SK-N-SH treated with all-trans-retinoic acid at 6 μM for 48 hours (cell line): ENCODE data around the gene HEMK1.

ENCODE experiments used
- ATAC-seq: fragments of 200-7000 bp; cut with Tn5 transposase; 3 replicates; pipeline ENCODE4 v1.9.1; 2020; ENCODE audit warnings: mild to moderate bottlenecking, moderate library complexity
- ARNTL ChIP-seq: fragments of 450-650 bp; formaldehyde crosslinking; IDR thresholded peaks from 2 replicates; pipeline ENCODE4 v1.5.0; 2020; ENCODE audit warnings: low read depth, mild to moderate bottlenecking, moderate library complexity, borderline replicate concordance
- BACH2 ChIP-seq: fragments of 250-450 bp; sonication (Bioruptor Pico); IDR thresholded peaks from 2 replicates; pipeline ENCODE4 v1.9.0; 2021; ENCODE audit warnings: mild to moderate bottlenecking, borderline replicate concordance
- ESRRG ChIP-seq: fragments of 250-450 bp; sonication (Bioruptor Pico); IDR thresholded peaks from 2 replicates; pipeline ENCODE4 v1.6.1; 2021; ENCODE audit warnings: mild to moderate bottlenecking
- GLIS3 ChIP-seq: fragments of 250-450 bp; sonication (Bioruptor Pico); IDR thresholded peaks from 2 replicates; pipeline ENCODE4 v1.5.0; 2020; ENCODE audit warnings: mild to moderate bottlenecking, moderate library complexity
- ISL1 ChIP-seq: fragments of 250-450 bp; sonication (Bioruptor Pico); IDR thresholded peaks from 2 replicates; pipeline ENCODE4 v2.1.2; 2022; ENCODE audit warnings: mild to moderate bottlenecking, moderate library complexity
- OSR1 ChIP-seq: fragments of 250-450 bp; sonication (Bioruptor Pico); IDR thresholded peaks from 2 replicates; pipeline ENCODE4 v1.8.0; 2022; ENCODE audit warnings: moderate library complexity, mild to moderate bottlenecking, inconsistent platforms
- SNAI2 ChIP-seq: fragments of 250-450 bp; sonication (Bioruptor Pico); IDR thresholded peaks from 2 replicates; pipeline ENCODE4 v1.5.0; 2020; ENCODE audit warnings: mild to moderate bottlenecking, moderate library complexity
- TCF4 ChIP-seq: fragments of 250-450 bp; sonication (Bioruptor Pico); IDR thresholded peaks from 2 replicates; pipeline ENCODE4 v1.8.0; 2021; ENCODE audit warnings: mild to moderate bottlenecking, moderate library complexity, borderline replicate concordance
- TOX ChIP-seq: fragments of 250-450 bp; sonication (Bioruptor Pico); IDR thresholded peaks from 2 replicates; pipeline ENCODE4 v1.8.0; 2021; ENCODE audit warnings: mild to moderate bottlenecking, moderate library complexity, borderline replicate concordance
- ZC3H10 ChIP-seq: fragments of 250-450 bp; sonication (Bioruptor Pico); IDR thresholded peaks from 2 replicates; pipeline ENCODE4 v1.5.1; 2021; ENCODE audit warnings: mild to moderate bottlenecking, moderate library complexity
- ZFP3 ChIP-seq: fragments of 250-450 bp; sonication (Bioruptor Pico); IDR thresholded peaks from 2 replicates; pipeline ENCODE4 v1.5.0; 2020; ENCODE audit warnings: mild to moderate bottlenecking, moderate library complexity
- ZFP30 ChIP-seq: fragments of 450-650 bp; formaldehyde crosslinking; IDR thresholded peaks from 2 replicates; pipeline ENCODE4 v1.5.0; 2022; ENCODE audit warnings: mild to moderate bottlenecking, moderate library complexity
- ZNF565 ChIP-seq: fragments of 450-650 bp; formaldehyde crosslinking; conservative IDR thresholded peaks from 2 replicates; pipeline ENCODE4 v1.5.0; 2020; ENCODE audit warnings: low read depth, mild to moderate bottlenecking, moderate library complexity
- ZNF70 ChIP-seq: fragments of 450-650 bp; formaldehyde crosslinking; IDR thresholded peaks from 2 replicates; pipeline ENCODE4 v1.5.0; 2020; ENCODE audit warnings: mild to moderate bottlenecking, moderate library complexity
- ZNF8 ChIP-seq: fragments of 450-650 bp; formaldehyde crosslinking; IDR thresholded peaks from 2 replicates; pipeline ENCODE4 v1.5.0; 2020; ENCODE audit warnings: mild to moderate bottlenecking, moderate library complexity
- TF ChIP-seq, protein P1 (sequence below): fragments of 250-450 bp; sonication (Bioruptor Pico); IDR thresholded peaks from 2 replicates; pipeline ENCODE4 v1.8.0; 2021; ENCODE audit warnings: low read depth, mild to moderate bottlenecking, moderate library complexity, borderline replicate concordance
- TF ChIP-seq, protein P2 (sequence below): fragments of 250-450 bp; sonication (Bioruptor Pico); IDR thresholded peaks from 2 replicates; pipeline ENCODE4 v1.5.0; 2020; ENCODE audit warnings: mild to moderate bottlenecking, moderate library complexity
- TF ChIP-seq, protein P3 (sequence below): fragments of 250-450 bp; sonication (Bioruptor Pico); IDR thresholded peaks from 2 replicates; pipeline ENCODE4 v1.8.0; 2020; ENCODE audit warnings: mild to moderate bottlenecking, moderate library complexity, borderline replicate concordance

HEMK1 gene

DNA sequence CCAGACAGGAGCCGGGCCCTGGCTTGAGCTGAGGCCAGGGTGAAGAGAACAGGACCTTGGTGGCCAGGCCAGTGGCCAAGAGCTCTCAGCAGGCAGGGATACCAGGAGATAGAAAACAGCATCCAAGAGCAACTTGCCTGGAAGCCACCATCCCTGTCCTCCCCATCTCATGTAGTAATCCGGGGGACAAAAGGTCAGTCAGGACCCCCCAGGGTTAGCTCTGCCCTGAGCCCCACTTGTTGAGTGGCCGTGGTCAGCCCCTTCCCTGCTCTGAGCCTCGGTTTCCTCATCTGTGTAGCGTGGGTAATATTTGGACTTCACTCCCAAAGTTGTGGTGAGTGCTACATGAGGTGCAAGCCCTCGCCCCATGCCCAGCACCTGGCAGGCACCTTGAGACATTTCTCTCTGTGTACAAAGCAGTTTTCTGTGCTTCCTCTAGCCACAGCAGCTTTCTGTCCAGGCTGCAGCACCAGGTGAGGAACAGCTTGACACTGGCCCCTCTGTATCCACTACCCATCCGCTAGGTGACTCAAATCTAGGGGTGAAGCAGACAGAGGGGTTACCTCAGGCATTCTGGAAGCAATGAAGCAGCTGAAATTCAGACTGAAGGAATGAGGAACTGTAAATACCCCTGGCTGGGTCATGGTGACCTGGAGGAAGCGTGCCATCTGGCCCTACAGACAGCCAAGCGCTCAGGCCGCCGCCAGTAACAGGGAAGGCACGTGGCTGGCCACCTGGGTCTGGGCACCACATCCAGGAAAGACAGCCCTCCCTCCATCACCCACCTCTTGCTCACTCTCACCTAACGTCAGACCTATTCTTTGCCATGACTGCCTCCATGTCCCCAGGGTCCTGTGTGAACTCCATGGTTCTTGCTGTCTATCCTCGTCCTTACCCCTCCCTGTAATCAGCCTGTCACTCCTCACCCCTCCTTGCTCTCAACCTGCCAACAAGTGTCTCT lies 35.6 kb downstream of the HEMK1 start:
- no peak for ATAC-seq
- TF ChIP-seq BACH2 (CRISPR knock-in tag), result no peak
- TF ChIP-seq, all 23 proteins: peak for 0

DNA sequence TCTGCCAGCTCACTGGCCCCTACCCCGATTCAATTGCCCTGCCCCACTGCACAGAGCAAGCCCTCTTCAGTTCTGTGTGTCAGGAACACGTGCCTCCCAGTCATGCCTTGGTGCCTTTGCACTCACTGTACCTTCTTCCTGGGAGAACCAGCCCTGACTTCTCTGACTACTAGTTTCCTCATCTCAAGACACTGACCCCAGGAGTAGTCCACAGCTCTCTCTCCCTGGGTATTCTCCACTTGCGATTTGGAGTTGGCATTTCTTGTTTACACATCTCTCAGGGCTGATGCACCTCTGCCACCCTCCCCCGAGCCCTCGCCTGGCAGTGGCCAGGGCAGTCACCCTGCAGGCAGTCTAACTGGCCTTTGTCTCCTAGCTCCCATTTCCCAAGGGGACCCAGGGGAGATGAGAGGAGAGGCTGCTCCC lies 36.6 kb downstream of the HEMK1 start:
- no peak for ATAC-seq
- TF ChIP-seq ZNF8, result no peak
- TF ChIP-seq, protein P1, sequence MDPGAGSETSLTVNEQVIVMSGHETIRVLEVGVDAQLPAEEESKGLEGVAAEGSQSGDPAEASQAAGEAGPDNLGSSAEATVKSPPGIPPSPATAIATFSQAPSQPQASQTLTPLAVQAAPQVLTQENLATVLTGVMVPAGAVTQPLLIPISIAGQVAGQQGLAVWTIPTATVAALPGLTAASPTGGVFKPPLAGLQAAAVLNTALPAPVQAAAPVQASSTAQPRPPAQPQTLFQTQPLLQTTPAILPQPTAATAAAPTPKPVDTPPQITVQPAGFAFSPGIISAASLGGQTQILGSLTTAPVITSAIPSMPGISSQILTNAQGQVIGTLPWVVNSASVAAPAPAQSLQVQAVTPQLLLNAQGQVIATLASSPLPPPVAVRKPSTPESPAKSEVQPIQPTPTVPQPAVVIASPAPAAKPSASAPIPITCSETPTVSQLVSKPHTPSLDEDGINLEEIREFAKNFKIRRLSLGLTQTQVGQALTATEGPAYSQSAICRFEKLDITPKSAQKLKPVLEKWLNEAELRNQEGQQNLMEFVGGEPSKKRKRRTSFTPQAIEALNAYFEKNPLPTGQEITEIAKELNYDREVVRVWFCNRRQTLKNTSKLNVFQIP (CRISPR knock-in tag), result no peak
- no peak for TF ChIP-seq GLIS3 (CRISPR knock-in tag)
- TF ChIP-seq ZC3H10 (CRISPR knock-in tag), result no peak
- TF ChIP-seq, all 23 proteins: peak for 0

DNA sequence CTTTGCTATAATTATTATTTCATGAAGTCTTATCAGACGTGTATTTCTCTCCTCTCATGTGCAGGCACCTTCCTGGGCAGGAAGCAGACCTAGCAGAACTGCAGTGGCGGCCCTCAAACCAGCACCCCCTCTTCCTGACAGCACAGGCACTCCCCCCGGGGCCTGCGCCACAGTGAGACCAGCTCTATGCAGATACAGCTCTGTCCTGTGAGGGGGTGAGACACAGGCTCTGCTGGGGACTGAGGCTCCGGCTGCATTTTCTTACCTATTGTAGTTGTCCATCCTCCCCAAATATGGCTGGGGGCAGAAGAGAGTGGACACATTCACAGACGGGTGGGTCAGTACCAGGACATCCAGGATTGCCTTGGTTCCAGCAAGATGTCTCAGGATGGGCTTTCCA lies 37.3 kb downstream of the HEMK1 start:
- TF ChIP-seq OSR1, result no peak
- TF ChIP-seq, all 23 proteins: peak for 0
- ATAC-seq, result no peak

DNA sequence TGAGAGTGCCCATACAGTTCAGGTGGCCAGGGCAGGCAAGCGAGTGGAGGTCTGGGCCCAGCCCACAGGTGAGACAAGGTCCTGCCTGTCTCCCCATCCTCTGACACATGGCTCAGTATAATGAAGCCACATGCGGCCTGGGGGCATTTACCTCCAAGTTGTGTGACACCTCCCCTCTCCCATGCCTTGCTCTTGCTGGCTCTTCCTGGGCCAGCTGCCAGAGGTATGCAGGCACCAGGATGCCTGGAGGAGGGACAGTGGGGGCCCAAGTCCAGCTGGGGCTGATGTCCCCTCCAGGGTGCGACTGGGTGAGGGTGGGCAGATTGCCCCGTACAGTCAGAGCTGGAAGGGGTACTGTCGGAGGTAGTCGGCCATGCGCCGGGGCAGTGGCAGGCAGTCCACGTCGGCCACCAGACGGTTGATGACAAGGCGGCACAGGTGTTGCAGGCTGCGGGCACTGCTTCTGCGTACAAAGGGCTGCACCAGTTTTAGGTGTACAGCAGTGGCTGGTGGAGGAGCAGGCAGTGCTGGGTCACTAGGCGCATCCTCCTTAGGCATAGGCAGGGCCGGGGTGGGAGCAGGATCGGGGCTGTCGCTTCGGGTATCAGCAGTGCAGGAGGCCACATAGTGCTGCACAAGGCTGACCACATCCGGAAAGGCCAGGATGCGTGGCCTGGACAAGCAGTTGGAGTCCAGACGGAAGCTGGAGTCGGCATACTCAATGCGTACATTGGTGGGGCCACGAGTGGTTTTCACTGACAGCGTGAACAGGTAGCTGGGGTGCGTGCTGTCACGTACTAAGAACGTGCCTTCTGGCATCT lies 38.2 kb downstream of the HEMK1 start:
- ATAC-seq, result no peak
- TF ChIP-seq ESRRG (CRISPR knock-in tag), result no peak
- TF ChIP-seq TCF4 (CRISPR knock-in tag), result no peak
- no peak for TF ChIP-seq ARNTL (CRISPR knock-in tag)
- TF ChIP-seq BACH2 (CRISPR knock-in tag), result no peak

DNA sequence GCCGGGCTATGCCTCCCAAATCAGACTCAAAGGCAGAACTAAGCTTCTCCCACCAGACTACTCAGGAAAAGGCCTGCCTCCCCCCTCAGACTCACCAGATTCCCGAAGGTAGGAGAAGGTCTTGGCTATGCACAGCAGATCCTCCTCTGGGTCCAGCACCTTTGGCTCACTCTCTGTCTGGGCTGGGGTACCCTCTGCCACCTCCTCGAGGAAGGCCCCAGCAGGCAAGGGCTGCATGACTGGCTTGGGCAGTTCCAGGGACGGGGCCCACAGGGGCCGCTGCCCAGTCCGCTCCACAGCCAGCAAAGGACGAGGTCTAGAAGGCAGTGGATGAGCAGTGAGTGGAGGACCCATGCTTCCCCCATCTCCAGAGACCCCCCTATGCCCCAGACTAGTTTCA lies 39.0 kb downstream of the HEMK1 start:
- ATAC-seq, result no peak
- TF ChIP-seq, protein P1 (CRISPR knock-in tag), result no peak
- TF ChIP-seq OSR1 (no peak), ISL1 (CRISPR knock-in tag) (no peak)
- TF ChIP-seq, protein P2, sequence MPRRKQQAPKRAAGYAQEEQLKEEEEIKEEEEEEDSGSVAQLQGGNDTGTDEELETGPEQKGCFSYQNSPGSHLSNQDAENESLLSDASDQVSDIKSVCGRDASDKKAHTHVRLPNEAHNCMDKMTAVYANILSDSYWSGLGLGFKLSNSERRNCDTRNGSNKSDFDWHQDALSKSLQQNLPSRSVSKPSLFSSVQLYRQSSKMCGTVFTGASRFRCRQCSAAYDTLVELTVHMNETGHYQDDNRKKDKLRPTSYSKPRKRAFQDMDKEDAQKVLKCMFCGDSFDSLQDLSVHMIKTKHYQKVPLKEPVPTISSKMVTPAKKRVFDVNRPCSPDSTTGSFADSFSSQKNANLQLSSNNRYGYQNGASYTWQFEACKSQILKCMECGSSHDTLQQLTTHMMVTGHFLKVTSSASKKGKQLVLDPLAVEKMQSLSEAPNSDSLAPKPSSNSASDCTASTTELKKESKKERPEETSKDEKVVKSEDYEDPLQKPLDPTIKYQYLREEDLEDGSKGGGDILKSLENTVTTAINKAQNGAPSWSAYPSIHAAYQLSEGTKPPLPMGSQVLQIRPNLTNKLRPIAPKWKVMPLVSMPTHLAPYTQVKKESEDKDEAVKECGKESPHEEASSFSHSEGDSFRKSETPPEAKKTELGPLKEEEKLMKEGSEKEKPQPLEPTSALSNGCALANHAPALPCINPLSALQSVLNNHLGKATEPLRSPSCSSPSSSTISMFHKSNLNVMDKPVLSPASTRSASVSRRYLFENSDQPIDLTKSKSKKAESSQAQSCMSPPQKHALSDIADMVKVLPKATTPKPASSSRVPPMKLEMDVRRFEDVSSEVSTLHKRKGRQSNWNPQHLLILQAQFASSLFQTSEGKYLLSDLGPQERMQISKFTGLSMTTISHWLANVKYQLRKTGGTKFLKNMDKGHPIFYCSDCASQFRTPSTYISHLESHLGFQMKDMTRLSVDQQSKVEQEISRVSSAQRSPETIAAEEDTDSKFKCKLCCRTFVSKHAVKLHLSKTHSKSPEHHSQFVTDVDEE (CRISPR knock-in tag), result no peak
- TF ChIP-seq, all 23 proteins: peak for 0

DNA sequence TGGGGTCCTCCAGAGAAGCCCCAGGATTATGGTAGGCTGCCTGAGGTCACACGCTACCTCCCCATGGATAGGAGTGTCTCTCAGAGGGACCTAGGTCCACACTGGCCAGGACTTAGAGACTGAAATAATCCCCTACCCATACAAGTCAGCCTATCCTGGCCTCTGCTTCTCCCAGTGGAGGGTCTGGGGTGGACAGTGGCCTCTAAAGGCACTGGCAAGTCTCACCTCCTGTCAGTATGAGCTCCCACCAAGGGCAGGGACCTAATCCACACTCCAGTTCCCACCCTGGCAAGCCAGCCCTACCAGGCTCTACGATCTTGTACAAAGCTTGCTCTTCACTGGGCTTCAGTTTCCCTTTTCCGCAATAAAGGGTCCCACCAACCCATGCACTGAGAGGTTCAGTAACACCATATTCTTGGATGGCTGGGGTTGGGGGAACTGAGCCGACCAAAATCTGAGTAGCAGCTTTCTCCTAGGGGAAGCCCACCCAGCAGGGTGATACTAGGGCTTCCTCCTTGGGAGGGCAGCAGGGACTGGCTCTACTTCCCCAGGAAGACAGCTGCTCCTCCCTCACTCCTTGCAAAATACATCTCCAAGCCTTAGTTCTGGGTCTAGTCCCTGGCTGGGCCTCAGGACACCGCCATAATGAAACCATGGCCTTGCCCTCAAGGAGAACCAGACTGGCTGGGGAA lies 39.9 kb downstream of the HEMK1 start:
- ATAC-seq, result no peak
- TF ChIP-seq ZNF565 (CRISPR knock-in tag), result no peak
- no peak for TF ChIP-seq TOX (CRISPR knock-in tag)

DNA sequence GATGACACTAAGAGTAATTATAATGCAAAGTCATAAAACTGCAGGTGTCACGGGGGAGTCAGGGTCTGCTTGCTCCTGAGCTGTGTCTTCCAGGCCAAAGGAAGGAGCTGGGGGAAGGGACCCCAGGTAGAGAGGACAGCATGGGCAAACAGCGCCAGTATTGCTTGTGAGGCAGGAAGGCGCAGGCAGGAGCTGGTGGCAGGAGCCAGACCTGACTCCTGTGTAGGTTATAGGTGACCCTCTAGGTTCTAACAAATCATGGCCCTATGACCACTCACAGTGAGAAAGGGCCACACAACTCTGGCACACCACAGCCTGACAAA lies 40.4 kb downstream of the HEMK1 start:
- ATAC-seq, result no peak
- TF ChIP-seq ZFP30 (CRISPR knock-in tag) (no peak), OSR1 (no peak), ZNF565 (CRISPR knock-in tag) (no peak), ESRRG (CRISPR knock-in tag) (no peak), ARNTL (CRISPR knock-in tag) (no peak), ZC3H10 (CRISPR knock-in tag) (no peak), GLIS3 (CRISPR knock-in tag) (no peak), SNAI2 (no peak), ZNF70 (CRISPR knock-in tag) (no peak), ZFP3 (no peak)
- TF ChIP-seq, protein P3, sequence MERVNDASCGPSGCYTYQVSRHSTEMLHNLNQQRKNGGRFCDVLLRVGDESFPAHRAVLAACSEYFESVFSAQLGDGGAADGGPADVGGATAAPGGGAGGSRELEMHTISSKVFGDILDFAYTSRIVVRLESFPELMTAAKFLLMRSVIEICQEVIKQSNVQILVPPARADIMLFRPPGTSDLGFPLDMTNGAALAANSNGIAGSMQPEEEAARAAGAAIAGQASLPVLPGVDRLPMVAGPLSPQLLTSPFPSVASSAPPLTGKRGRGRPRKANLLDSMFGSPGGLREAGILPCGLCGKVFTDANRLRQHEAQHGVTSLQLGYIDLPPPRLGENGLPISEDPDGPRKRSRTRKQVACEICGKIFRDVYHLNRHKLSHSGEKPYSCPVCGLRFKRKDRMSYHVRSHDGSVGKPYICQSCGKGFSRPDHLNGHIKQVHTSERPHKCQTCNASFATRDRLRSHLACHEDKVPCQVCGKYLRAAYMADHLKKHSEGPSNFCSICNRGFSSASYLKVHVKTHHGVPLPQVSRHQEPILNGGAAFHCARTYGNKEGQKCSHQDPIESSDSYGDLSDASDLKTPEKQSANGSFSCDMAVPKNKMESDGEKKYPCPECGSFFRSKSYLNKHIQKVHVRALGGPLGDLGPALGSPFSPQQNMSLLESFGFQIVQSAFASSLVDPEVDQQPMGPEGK, result no peak
- TF ChIP-seq, protein P1 (CRISPR knock-in tag), result no peak
